ENCODE measurements around the gene EIF2D. TPM values are rescaled to one million over a fixed set of nuclear protein-coding genes. Genes with fewer than 3 reads are reported as not detected.

EIF2D gene
- total and polyA plus RNA-seq, 2 donors = 44.3 to 47.8 TPM

DNA sequence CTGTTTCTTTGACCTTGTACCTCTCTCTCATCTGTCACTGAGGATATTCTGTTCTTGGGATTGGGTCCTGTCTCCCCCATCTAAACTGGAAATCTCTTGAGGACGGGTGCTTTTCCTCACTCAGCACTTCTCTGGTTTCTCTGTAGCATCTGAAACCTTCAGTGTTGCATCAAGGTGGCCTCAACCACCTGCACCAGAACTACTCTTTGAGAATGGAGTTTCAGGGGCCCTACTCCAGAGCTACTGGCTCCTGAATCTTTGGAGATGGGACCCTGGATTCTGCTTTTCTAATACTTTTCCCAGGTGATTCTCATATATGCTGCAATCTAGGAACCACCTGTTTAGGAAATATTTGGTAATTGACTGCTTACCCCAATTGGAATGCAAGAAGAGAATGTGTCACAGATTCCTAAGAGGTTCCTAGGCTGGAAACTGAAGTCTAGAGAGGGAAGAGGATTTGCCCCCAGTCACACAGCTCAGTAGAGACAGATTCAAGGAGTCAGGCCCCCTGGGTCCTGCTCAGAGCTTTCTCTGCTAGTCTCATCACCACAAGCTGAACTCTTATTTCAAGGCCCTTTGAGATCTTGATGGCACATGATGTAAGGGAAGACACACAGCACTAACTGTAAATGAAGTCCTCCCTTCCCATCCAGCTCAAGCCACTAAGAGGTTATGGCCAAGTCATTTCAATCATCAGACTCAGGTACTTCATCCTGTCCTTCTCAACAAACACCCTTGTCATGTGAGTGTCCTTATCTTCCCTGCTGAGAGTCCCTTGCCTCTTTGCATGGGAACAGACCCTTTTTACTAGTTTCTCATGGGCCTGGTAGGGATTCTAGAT, 48.7 kb downstream of the EIF2D start:
- Histone ChIP-seq H3K36me3 (ENCODE audit: insufficient read depth) (peaks cover 4% of the 10 kb centered on the region), H3K27ac (ENCODE audit: low read depth) (no peak overlapping the region), H3K4me3 (ENCODE audit: low read depth, low read length) (no peak overlapping the region), H3K4me1 (ENCODE audit: insufficient read depth) (no peaks in the 10 kb centered on the region)
- no peak for DNase-seq (ENCODE audit: extremely low spot score)
- 83% methylated on average over 1 of the region's 1 CpG for WGBS

DNA sequence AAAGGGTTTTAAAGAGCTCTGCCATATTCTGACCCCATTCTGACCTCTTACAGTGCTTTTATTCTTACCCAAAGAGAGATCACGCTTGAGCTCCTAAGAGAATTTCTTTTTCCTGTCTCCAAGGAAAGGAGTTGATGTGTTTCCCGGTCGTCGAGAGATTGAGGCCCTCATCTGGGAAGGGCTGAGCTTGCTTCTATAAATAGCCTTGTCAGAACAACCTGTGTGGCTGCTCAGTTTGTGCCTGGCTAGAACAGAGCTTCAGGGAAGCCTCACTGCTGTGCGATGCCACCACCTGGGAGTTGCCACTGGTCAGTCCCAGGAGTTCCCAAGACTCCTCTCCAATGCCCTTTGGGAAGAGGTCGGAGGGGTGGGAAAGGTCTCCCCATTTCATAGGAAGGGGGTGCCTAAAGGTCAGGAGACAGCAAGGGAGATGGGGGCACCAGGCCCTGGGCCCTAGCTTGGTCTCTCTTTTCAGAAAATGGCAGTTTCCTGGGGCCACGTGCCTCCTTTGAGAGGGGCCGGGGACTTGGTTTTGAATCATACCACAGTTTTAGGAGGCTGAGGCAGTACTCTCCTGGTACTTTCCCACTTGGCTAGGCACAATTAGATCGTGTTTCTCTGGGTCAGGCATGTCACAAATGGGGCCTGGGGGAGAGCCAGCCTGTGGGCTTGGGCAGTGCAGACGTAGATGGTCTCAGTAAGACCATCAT, 52.1 kb downstream of the EIF2D start:
- H3K4me1 ChIP-seq (ENCODE audit: insufficient read depth) = no peaks in the 10 kb centered on the region
- H3K27ac ChIP-seq (ENCODE audit: low read depth) = no peak overlapping the region
- WGBS = 64% methylated on average over 10 of the region's 10 CpGs
- DNase-seq (ENCODE audit: extremely low spot score) = no peak
- no peaks in the 10 kb centered on the region for H3K36me3 ChIP-seq (ENCODE audit: insufficient read depth)
- H3K4me3 ChIP-seq (ENCODE audit: low read depth, low read length) = no peak overlapping the region

DNA sequence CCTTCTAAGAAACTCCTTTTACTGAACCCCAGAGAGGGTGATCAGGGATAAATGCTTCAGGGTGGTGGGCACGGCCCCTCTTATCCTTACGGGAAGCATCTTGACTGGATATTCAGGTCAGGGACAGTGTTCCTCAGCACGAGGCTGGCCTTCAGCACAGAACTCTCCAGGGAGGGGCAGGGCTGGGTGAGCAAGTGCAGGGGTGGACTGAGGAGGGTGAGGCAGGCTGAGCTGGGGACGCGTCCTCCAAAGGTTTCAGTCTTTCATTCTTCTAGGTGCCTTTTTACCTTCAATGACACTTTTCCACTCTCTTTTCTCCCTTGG, 52.6 kb downstream of the EIF2D start:
- no peak overlapping the region for H3K27ac ChIP-seq (ENCODE audit: low read depth)
- 74% methylated on average over 5 of the region's 5 CpGs for WGBS

DNA sequence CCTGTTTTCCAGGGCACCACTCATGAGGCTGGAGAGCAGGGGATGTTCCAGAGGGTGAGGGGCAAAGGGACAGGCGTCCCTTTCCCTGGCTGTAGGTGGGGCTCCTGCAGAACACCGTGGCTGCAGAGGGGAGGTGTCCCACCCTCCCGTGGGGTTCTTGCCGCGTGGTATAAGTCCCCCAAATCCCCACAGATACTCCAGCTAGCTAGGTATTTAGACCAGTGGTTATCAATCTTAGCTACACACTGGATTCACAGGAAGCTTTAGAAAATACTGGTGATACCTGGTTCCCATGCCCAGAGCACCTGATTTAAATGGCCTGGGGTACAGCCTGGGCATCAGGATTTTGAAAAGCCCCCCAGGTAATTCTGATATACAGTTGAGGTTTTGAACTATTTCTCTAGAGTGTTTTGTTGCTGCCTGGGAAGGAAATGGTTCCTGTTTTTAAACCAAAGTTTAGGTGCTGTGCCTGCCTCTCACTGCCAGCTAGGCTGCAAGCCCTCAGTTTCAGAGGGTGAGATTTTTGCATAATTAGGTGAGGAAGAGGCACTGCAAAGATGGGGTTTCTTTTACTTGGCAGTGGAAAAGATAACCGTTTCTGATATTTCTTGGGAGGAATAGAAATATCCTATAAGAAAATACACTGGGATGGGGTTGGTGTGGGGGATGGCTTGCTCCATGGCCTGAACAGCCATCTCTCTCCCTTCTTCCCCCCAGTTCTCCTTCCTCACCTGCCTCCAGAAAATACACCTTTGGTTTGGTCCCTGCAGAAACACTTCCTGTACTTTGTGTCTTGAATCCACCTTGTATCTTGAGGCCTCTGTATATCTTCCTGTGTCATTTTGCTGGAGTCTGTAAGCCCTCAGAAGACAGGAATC, 53.2 kb downstream of the EIF2D start:
- peak overlapping the region; percentile 4 for H3K4me3 ChIP-seq (ENCODE audit: low read depth, low read length)
- H3K4me1 ChIP-seq (ENCODE audit: insufficient read depth) = no peaks in the 10 kb centered on the region
- H3K27ac ChIP-seq (ENCODE audit: low read depth) = no peak overlapping the region

More for the DNA sequence above, 52.6 kb downstream of the EIF2D start:
- Histone ChIP-seq H3K36me3 (ENCODE audit: insufficient read depth) (no peaks in the 10 kb centered on the region), H3K4me1 (ENCODE audit: insufficient read depth) (no peaks in the 10 kb centered on the region), H3K4me3 (ENCODE audit: low read depth, low read length) (no peak overlapping the region)
- no peak for DNase-seq (ENCODE audit: extremely low spot score)

DNA sequence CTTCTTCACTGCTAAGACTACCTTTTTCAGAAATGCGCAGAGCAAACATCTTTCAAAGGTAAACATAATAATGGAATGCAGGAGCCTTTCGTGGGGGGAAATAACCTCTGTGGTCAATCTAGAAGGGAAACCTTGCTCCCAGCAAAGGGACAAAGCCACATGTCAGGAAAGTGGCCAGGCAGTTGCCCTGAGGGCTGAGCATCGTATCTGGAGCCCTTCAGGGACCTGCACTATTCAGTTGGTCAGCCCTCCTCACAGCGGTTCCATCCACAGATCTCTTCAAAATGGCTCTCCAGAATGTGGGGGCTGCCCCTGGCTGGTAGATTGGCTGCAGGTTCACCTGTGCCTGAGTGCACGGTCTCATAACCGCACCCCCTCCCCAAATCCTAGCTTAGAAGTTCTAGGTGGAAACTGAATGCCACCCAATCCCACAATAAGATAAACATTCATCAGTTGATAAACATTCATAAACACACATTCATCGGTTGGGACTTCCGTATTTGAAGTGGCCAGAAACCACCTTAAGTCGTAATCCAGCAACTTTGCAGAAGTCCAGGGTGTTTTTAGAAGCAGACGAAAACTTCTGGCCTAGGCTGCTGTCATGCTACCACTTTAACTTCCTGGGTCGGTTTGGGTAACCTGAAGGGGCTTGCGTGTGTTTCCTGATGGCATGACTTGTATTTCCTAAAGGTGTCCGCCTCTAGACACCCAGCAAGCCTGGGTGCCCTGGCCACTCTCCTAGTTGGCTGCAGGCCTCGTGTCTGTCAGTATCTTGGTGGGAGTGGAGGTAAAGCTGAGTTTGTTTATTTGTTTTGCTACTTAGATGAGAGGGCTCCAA, 54.4 kb downstream of the EIF2D start:
- Histone ChIP-seq H3K4me3 (ENCODE audit: low read depth, low read length) (peak overlapping the region; percentile 57), H3K36me3 (ENCODE audit: insufficient read depth) (no peaks in the 10 kb centered on the region), H3K27ac (ENCODE audit: low read depth) (no peak overlapping the region), H3K4me1 (ENCODE audit: insufficient read depth) (no peaks in the 10 kb centered on the region)
- no peak for DNase-seq (ENCODE audit: extremely low spot score)
- 58% methylated on average over 14 of the region's 14 CpGs for WGBS

More for the DNA sequence above, 53.2 kb downstream of the EIF2D start:
- no peak for DNase-seq (ENCODE audit: extremely low spot score)
- H3K36me3 ChIP-seq (ENCODE audit: insufficient read depth) = no peaks in the 10 kb centered on the region
- 72% methylated on average over 6 of the region's 6 CpGs for WGBS

DNA sequence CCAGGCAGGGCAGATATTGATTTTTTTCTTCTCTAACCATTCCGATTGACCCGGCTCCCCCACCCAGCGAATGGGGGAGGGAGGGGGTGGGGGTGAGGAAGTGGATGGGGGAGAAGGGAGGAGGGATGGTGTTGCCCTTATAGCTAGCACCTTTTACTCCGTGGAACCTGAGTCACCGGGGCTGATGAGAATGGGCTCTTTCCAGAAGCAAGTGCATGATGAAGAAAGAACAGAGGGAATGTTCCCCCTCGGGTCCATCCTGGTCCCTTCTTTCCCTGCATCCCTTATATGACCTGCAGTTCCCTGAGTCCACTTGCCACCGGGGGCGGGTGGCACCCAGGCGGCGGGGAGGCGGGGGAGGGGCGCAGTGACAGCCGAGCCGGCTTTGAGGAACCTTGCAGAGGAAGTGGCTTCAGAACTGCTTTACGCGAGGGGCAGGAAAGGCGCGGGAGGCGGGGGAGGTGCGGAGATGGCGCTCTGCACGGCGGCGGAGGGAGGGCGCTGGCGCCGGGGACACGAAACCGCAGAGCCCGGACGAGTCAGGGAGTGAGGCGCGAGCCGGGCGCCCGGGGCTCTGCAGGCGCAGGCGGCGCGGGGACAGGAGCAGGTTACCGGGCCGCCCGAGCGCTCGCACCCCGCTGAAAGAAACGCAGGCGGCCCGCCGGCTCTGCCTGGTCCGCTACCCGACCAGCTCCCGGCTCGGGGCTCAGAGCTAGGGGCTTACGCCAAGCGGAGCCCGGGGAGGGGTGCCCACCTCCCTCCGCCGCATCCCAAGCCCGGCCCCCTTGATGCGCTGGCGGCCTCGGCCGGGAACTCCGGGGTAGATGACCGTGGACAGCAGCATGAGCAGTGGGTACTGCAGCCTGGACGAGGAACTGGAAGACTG, 55.3 kb downstream of the EIF2D start:
- no peak for DNase-seq (ENCODE audit: extremely low spot score)
- no peaks in the 10 kb centered on the region for H3K36me3 ChIP-seq (ENCODE audit: insufficient read depth)
- no peaks in the 10 kb centered on the region for H3K4me1 ChIP-seq (ENCODE audit: insufficient read depth)
- WGBS = 1% methylated on average over 67 of the region's 67 CpGs
- peak overlapping the region; percentile 57 for H3K4me3 ChIP-seq (ENCODE audit: low read depth, low read length)
- no peak overlapping the region for H3K27ac ChIP-seq (ENCODE audit: low read depth)

DNA sequence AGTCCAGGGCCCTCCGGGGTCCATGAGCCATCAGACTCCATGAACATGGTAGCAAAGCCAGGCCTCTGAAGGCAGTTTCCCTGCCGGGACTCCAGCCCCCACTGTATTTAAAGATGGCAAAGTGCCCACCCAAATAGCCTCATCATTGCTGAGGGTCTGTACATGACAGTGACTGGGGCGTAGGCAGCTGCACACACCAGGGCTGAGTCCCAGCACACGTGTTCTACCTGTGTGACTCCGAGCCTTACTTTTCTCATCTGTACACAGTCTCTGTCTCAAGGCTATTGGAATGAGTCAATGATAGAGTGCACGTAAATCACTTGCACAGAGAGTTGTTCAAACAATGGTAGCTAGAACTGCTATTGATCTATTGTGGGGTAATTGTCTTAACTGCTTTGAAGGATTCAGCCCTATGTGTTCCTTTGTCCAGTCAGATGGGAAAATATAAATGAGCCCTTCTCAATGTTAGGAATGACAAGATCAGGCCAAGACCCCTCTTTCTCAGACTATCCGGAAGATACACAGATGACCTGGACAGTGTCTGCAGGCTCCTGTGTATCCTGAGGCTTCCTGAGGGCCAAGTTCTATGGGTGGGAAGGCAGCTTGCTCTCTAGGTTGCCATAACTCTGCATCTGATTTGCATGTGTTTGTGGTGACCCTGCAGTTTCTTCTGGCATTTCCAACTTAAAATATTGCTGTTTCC, 56.1 kb downstream of the EIF2D start:
- Histone ChIP-seq H3K4me1 (ENCODE audit: insufficient read depth) (no peaks in the 10 kb centered on the region), H3K36me3 (ENCODE audit: insufficient read depth) (no peaks in the 10 kb centered on the region), H3K4me3 (ENCODE audit: low read depth, low read length) (peak overlapping the region; percentile 57), H3K27ac (ENCODE audit: low read depth) (no peak overlapping the region)
- 87% methylated on average over 7 of the region's 7 CpGs for WGBS
- no peak for DNase-seq (ENCODE audit: extremely low spot score)

DNA sequence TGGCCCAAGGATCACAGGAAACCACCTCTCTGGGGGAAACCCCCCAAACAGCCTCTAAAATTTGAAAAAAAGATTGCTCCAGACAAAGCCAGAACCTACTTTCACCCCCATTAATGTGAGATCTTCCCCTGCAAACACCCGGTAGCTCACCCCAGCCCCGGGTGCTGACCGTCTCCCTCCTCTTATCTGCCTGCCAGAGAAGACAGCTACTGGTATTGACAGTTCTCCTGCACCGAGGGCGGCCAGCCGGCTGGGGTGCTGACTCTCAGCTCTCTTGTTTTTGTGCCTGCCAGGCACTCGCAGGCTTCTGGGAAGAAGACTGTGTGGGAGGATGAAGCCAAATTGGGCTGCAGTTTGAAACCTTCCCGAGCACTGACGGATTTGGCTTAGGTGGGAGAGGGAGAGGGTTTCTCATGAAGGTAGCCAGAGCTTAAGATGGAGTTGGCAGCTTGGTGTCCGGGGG, 56.8 kb downstream of the EIF2D start:
- Histone ChIP-seq H3K4me3 (ENCODE audit: low read depth, low read length) (no peak overlapping the region), H3K4me1 (ENCODE audit: insufficient read depth) (no peaks in the 10 kb centered on the region), H3K36me3 (ENCODE audit: insufficient read depth) (no peaks in the 10 kb centered on the region), H3K27ac (ENCODE audit: low read depth) (no peak overlapping the region)
- DNase-seq (ENCODE audit: extremely low spot score) = no peak
- WGBS = 54% methylated on average over 10 of the region's 10 CpGs

DNA sequence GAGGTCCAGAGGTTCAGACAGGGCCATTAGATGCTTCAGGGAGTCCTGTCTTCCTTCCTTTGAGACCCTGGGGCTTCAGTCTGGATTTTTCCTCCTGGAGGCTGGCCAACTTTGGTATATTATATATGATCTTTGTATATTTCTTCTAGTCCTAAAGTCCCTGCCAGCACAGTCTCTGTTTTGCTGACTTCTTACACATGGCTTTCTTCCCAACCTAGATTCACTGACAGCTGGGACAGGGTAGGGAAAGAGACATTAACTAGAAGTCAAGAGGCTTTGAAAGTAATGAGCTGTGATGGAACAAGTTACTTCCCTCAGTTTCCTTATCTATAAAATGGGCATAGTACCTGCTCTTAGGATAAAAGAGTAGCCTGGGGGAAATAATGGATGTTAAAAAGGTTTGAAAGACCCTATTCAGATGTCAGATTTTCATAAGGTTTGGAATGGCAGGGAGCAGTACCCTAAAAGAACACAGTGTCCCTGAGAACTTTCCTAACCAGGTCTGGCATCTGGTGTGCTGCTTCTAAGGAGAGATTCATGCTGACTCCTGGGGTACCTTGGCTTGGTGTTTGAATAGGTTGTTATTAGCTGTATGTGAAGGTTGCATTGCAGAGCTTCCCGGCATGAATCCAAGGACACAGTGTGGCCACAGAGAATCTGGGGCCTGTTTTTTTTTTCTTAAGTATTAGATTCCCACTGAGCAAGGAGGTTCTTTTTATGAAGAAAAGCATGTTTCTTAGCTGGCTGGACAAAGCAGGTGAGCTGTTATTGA, 57.4 kb downstream of the EIF2D start:
- 97% methylated on average over 1 of the region's 1 CpG for WGBS
- no peaks in the 10 kb centered on the region for H3K4me1 ChIP-seq (ENCODE audit: insufficient read depth)
- DNase-seq (ENCODE audit: extremely low spot score) = no peak

DNA sequence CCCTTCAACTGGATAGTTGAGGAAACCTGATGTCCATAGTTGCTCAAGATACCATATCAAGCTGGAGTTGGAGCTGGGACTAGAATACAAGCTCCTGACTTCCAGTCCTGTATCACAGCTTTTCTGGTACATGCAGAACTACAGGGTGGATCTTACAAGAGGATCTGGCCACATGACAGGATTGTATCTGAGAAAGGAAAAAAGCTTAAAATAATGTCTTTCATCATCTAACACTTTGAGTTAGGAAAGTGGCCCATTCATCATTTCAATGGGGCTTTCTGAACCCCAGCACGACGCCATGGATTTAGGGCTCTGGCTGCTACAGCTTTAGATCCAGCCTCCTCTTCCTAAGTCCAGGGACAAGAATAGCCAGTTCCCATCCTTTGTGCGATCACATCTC, 58.1 kb downstream of the EIF2D start:
- 89% methylated on average over 3 of the region's 3 CpGs for WGBS
- H3K36me3 ChIP-seq (ENCODE audit: insufficient read depth) = no peaks in the 10 kb centered on the region
- H3K4me1 ChIP-seq (ENCODE audit: insufficient read depth) = no peaks in the 10 kb centered on the region
- H3K4me3 ChIP-seq (ENCODE audit: low read depth, low read length) = no peak overlapping the region
- DNase-seq (ENCODE audit: extremely low spot score) = no peak
- no peak overlapping the region for H3K27ac ChIP-seq (ENCODE audit: low read depth)

More for the DNA sequence above, 57.4 kb downstream of the EIF2D start:
- H3K4me3 ChIP-seq (ENCODE audit: low read depth, low read length) = no peak overlapping the region
- H3K27ac ChIP-seq (ENCODE audit: low read depth) = no peak overlapping the region
- H3K36me3 ChIP-seq (ENCODE audit: insufficient read depth) = no peaks in the 10 kb centered on the region

DNA sequence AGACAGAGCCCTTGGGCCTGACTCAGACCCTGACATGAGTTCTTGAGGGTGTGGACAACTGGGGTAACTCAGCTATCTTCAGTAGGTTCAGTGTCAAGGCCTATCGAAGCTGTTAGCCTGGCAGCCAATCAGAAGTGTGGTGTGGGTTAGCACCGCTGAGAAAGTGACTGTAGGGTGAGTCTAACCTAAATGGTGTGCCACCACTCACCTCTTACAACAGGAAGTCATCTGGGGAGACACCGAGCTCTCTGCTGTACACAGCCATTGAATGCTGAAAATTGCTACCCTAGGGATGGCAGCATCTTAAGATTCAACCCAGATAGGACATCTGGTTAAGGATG, 60.3 kb downstream of the EIF2D start:
- no peak for DNase-seq (ENCODE audit: extremely low spot score)
- 92% methylated on average over 3 of the region's 3 CpGs for WGBS
- H3K36me3 ChIP-seq (ENCODE audit: insufficient read depth) = no peaks in the 10 kb centered on the region

More for the DNA sequence above, 60.3 kb downstream of the EIF2D start:
- Histone ChIP-seq H3K4me1 (ENCODE audit: insufficient read depth) (no peaks in the 10 kb centered on the region), H3K27ac (ENCODE audit: low read depth) (no peak overlapping the region), H3K4me3 (ENCODE audit: low read depth, low read length) (no peak overlapping the region)
